GM21390 (cell line): ENCODE results near the gene PPP1R3C.

Source experiments
- ATAC-seq: cut with Tn5 transposase; IDR thresholded peaks from one replicate; pipeline ENCODE4 v1.9.1; 2021; ENCODE audit not compliant: unreplicated experiment

Gene PPP1R3C

DNA sequence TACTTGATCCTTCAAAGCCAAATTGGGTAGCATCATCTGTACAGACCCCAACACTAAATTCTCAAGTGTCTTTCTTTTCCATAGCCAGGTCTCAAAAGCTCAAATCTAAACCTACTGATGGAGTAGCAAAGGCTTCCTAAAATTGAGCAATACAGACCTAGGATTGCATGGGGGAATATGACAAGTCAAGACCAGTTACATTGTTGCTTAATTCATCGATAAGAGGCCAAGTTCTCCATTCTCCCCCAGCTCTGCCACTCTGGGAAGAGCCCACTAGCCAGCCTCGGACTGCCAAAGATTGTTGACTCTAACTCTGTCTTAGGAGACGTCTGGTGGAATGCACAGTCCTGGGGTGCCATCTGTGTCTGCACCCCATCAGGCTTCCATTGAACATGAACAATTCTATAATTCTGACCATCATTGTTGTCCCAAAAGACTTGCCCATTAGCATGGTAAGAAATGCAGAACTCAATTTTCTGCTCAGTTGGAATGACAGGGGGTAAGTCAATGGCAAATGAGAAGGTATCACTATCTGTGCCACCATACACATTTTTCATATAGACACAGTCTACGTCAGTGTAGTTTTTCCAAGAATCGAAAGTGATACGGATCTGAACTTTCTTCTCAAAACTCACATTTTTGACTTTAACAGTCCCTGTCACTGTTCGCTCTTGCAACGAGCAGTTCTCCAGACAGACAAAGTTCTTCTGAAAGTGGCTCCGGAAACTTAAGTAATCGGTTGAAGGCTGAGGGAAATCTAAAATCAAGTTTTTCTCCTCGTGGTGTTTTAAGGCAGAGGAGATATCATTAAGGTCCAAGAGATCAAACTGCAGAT, 2.9 kb downstream of the PPP1R3C start:
- no peak for ATAC-seq

DNA sequence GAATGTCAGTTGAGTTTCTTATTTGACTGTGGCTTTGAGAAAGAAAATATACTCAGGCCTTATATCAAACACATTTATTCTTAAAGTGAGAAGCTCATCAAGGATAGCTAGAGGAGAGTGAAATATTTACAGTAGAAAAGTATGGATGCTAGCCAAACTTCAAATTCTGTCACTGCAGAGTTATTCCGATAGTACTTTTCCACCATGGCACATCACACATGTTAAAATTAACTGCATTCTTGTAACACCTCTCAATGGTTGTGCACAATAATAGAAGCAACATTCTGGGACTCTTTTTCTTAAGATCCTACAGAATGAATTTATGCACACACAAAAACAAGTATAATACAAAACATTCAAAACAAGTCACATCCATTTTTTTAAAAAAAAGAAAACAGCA, 4.5 kb downstream of the PPP1R3C start:
- ATAC-seq: no peak

- no peak for ATAC-seq
These were observed 5.3 kb downstream of the PPP1R3C start for GRCh38 chr10:91627344-91628102.

DNA sequence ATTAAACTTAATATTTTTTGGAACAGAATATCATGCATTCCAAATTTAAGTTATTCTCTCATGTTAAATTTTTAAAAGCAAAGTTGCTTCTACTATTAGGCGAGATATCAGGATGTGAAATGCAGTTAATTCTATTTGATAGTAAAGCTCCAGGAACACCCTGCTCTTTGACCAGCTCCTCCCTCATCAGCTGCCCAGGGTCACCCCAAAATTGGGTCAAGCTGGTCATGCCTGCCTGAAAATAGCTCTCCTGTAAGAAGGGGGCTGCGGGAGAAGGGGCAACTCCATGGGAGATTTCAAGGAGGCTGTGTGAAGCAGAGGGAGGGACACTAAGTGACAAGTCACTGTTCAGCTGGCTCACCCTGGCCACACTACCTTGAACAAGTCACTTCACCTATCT, 5.9 kb downstream of the PPP1R3C start:
- ATAC-seq: no peak

- no peak for ATAC-seq
These were observed 8.2 kb downstream of the PPP1R3C start for GRCh38 chr10:91624633-91625032.

DNA sequence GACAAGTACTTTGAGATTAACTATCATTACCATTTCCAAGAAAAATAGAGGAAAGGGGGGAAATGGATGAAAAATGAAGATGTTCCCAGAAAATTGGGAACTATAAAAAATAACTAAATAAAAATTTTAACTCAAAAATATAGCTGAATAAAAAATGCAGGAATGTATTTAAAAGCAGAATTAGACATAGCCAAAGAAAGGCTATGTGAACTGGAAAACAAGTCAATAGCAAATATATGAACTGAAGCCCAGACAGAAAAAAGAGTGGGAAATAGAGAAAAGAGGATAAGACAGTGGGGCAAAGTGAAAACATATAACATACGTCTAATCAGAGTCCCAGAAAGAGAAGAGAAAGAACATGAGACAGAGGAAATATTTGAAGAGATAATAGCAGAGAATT, 10.3 kb downstream of the PPP1R3C start:
- ATAC-seq: no peak

DNA sequence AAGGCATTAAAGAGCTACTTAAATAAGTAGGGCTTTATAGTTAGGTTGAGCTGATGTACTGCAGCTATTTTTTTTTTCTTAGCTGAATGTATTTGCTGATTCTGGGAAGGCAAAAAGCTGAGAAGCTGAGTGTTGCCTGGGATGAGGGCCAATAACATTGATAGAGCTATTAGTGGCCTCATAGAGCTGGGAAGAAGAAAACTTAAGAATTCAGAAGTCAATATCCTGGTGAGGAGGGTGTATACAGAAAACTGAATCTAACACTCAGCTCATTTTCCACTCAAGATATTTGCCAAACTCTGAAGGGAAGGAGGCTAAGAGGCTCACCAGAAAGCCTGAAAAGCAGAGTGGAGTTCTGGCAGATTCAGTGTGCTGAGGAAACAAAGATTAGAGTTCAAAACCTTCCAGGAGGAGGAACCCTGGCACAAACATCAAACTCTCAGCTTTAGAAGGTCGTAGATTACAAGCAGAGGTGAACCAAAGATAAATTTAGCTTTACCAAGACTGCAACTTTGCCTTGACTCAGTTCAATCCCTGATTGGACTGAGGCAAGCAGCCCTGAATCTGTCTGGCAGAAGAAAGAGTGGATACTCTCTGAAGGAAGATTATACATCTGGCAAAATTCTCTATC, 11.3 kb downstream of the PPP1R3C start:
- no peak for ATAC-seq

DNA sequence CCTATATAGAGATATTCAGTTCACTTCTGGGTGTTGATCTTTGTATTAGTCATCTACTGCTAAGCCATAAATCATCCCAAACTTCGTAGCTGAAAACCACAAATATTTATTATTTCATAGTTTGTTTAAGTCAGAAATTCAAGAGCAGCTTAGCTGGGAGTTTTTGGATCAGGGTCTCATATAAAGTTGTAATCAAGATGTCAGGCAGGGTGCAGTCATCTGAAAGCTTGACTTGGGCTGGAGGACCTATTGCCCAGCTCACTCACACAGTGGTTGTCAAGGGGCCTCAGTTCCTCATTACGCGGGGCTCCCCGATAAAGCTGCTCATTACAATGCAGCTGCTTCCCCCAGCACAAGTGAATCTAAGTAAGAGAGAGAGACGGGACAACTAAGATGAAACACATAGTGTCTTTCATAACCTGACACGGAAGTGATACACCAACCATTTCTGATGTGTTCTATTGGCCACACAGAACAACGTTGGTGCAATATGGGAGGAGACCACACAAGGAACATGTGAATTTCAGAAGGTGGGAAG, 15.7 kb downstream of the PPP1R3C start:
- ATAC-seq: no peak

GRCh38 chr10:91616137-91616536, 16.7 kb downstream of the PPP1R3C start:
- no peak for ATAC-seq

DNA sequence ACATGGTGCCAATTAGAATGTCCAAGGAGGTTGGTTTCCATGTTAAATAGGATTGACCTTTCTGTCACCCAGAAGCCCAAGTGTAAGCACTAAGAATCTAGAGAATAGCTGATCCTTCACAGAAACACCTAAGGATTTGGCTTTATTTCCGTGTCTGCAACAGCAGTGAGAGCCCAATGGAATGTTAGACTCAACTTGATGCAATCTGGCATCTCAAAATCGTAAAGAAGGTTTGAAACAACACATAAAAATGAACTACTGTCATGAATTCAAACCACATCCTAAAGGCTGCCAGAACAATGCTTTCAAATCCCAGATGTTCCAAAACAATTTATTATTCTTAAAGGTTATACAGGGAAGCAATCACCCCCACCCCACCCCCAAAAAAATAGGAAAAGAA, 18.6 kb downstream of the PPP1R3C start:
- no peak for ATAC-seq

DNA sequence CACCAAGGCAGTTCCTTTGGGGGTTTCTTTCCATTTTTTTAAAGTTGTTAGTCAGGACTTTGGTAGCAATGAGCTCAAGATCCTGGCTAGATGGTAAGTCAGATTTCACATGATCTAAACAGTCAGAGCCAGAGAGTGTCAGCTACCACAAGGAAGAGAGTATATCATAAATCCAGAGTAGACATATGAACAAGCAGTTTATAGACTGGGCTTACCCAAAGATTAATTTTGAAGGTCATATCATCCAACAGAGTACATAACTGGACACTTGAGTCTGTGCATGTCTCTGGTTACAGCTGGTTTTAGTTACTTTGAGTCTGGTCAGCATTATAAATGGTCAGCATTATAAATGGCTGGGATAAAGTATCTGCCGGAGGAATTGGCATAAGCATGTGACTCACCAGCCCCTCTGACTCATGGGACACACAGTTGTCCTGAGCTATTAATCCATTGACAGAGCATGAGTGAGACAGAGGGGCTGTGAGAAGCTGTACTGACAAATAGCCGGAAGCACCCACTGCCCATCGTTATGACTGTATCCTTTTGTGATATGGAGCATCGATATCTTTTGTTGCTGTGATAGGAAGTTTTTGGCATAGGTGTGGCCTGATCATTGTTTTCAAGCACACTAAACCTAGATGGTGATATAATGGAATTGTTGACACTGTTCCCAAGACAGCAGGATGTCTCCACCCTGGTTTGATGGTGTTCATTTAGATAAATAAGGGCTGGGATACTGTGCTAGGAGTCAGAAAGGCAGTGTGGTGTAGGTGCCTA, 19.3 kb downstream of the PPP1R3C start:
- ATAC-seq: no peak

- ATAC-seq: no peak
These were observed 22.0 kb downstream of the PPP1R3C start for GRCh38 chr10:91610919-91611318.

- ATAC-seq: no peak
These were observed 22.4 kb downstream of the PPP1R3C start for GRCh38 chr10:91610444-91610843.

DNA sequence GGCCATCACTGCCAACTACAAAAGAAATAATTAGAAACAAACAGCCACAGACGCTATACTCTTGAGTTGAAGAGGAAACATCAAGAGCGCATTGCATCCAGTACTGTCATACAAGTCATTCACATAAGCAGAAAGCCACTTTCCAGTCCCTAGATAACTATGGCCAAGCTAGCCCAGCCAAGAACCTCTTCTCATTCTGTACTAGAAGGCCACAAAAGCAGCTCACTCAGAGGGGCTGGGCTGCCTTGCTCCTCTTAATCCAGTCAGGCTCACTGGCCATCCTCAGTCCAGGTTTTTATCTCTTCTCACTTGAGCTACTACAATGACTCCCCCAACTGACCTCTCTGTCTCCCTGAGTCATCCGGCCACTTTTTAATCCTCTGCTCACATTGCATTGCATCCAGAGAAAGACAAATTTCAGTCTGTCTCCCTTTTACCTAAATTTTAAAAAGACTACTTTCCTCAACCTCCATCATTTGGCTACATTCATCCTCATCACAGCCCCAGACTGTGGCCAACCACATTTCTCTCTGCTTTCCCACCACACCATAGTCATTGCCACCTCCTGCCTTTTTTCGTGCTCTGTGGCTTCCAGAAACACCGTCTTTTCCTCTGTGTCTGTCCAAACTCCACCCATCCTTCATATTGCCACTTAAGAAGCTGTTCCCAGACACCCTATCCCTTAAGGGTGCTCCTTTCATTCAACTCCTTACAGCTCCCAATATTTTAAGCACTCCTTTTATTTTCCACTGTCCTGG, 25.0 kb downstream of the PPP1R3C start:
- no peak for ATAC-seq

DNA sequence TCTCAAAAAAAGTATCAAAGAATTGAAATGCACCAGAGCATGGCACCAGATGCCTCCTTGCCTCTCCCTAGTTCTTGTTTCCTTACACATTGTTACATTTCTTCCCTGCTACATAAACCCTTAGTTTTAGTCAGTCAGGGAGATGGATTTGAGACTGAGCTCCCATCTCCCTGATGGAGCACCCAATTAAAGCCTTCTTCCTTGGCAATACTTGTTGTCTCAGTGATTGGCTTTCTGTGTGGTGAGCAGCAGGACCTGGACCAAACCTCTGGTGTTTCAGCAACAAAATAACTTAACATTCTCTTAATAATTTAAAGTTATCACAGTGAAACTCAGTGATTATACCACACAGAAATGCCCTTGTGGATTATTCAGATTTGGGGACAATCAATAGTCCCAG, 26.9 kb downstream of the PPP1R3C start:
- ATAC-seq: no peak

DNA sequence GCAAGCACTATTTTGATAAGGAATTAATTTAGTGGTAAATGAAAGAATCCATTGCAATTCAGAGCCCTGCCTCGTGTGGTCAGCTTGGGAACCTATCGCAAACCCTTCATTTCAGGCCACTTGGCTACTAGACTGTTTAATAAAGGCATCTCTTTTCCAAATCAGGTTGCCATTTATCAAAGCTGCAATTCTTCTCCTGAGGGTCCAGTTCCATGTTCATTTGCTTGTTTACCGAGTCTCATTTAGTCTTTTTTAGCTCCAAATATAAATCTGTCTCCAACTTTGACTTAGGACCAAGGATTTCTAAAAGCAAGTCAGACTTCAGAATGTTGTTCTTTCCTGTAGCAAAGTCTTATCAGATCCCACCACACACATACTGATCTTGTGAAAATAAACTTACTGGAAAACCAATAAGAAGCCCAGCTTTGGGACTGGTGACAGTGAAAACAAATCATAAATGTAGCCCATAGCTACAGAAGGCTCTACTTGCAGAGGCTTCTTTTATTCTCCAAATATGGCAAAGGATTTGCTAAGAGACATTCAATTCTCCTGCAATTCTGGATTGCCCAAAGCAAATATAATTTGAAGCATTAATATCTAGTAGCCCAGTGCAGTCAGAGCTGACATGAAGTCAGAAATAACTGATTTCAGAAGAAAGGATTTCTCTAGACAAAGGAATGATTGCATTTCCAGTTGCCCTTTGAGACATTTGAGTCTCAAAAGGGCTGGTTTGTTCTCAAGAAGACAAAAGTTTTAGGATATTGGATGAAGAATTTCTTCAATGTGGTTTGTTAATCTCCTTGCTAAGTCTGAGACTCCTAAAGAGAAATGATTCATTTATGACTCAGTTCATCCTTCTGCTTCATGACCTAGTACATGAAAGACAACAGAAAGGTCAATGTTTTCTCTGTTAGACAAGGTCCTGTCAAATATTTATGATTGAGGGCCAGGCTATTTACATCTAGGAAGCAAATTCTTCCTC, 28.0 kb downstream of the PPP1R3C start:
- ATAC-seq: no peak

DNA sequence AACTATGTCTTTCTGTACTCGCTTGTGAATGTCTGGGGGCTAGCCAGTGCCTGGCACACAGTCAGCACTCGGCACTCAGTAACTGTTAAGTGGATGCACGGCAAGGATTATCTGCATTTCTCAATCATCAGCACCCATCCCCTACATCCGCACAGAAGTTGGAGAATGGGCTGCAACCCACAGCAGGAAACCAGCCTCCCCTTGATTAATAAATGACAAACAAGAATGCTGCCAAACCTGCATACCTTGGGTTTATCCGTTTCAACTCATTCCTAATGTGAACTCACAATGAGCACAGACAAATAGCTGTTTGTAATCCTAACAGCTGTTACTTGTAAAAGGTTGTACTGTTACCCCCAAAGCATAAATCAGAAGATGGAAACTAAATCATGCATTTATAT, 28.9 kb downstream of the PPP1R3C start:
- no peak for ATAC-seq

GRCh38 chr10:91602868-91603568, 29.9 kb downstream of the PPP1R3C start:
- ATAC-seq: no peak
